GM04503 (cell line): Measurements from ENCODE around the gene ZFC3H1.

Source experiments
- DNase-seq: peaks from one replicate; pipeline ENCODE4 v3.0.0-alpha.2; 2012; ENCODE audit warnings: low read depth

The ZFC3H1 gene

DNA sequence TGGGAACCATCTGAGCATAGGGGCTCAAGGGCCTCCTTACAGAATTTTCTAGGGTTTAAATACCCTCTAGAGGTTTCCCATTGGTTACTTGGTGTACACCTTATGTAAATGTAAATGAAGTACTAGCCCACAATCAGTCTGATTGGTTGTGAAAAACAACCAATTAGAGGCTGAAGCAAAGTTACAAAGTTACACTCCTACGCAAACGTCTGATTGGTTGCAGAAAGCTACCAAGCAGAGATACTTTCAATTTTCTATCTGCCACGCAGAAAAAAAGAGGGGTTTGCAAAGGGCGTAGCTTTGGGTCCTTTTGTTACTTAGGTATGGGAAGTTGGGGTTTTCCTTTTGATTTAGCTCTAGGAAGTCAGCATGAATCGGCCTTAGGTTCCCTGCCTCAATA is 20.4 kb upstream of the ZFC3H1 start:
- DNase-seq, result no peak

DNA sequence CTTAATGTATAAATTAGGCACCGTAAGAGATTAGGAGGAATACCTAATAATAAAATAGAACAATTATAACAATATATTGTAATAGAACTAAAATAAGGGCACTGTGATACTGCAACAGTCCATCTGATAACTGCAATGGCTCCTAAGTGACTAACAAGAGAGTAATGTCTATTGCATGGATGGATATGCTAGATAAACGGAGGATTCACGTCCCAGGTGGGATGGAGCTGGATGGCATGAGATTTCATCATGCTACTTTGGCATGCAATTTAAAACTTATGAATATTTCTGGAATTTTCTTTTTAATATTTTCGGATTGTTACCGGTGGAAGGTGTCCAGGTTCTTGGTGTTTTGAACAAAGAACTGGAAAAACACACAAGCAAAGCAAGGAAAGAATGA is 20.0 kb upstream of the ZFC3H1 start:
- DNase-seq, result no peak

DNA sequence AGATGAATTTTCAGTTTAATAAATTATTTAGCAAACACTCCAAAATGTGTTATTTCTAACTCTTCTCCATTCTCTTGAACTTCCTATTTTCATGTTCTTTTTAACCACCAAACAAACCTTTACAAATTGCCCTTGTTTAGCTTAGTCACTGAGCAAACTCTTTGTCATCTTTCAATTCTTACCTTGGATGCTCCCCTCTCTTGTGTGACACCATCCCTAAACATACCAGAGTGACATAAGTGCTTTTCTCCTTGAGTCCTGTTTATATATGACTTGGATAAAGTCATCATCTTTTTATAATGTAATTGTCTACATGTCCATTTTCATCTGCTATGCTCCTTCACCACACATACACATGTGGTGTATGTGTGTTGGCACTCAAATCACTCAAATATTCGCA is 18.8 kb upstream of the ZFC3H1 start:
- no peak for DNase-seq

DNA sequence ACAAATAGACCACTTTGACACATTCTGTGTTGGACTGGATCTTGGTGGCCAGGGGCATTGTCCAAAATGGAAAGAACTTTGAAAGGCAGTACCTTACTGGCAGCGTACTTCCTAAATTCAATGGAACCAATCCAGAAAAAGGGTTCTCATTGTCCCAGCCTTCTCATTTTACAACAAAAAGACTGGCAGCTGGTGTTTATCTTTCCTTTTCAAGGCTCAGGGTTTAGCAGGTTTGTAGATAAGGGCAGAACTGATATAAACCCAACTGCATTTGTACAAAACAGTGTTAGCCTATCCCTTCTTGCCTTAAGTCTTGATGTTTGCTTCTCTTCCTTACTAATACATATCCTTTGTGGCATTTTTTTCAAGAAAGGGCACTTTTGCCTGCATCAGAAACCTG is 8.2 kb upstream of the ZFC3H1 start:
- DNase-seq, result no peak

DNA sequence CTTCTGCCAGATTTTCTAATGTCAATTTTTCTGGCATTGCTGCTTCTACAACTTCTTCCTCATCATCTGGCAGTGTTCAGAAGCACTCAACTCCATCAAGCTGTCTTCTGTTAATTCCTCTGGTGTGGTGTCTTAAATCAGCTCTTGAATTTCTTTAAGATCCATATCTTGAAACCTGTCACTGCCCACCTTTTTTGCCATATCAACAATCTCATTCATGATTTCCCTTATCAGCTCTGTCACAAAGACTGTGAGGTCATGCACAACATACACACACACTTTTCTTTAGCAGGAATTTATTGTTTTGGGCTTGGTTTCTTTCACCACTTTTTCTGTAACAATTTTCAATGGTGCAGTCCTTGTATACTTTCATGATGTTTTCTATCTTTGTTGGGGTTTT is 7.7 kb upstream of the ZFC3H1 start:
- no peak for DNase-seq

DNA sequence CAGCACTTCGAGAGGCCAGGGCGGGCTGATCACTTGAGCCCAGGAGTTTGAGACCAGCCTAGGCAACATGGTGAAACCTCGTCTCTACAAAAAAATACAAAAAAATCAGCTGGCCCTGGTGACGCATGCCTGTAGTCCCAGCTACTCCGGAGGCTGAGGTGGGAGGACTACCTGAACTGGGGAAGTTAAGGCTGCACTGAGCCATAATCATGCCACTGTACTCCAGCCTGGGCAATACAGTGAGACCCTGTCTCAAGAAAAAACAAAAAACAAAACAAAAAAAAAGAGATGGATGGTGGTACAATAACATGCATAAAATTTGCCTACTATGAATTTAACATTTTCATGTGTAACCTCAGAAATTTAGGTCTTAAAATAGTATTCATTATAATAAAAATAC is 2.6 kb upstream of the ZFC3H1 start:
- DNase-seq, result no peak

DNA sequence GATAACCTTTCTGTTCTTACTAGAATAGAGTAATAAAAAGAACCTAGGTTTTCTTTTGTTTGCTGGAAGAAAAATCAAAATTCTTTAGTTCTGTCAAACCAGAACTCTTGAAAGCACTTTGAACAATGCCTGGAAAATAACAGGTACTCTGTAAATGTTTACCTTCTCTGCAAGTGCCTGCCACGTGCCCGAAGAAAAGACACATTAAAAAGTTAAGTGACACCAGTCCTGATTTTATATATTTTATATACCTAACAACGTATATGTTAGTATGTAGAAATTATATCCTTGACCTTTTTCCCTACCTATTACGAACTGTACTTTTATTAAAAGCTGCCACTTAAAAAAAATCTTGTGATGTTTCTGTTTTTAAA is 1.4 kb upstream of the ZFC3H1 start:
- no peak for DNase-seq

DNA sequence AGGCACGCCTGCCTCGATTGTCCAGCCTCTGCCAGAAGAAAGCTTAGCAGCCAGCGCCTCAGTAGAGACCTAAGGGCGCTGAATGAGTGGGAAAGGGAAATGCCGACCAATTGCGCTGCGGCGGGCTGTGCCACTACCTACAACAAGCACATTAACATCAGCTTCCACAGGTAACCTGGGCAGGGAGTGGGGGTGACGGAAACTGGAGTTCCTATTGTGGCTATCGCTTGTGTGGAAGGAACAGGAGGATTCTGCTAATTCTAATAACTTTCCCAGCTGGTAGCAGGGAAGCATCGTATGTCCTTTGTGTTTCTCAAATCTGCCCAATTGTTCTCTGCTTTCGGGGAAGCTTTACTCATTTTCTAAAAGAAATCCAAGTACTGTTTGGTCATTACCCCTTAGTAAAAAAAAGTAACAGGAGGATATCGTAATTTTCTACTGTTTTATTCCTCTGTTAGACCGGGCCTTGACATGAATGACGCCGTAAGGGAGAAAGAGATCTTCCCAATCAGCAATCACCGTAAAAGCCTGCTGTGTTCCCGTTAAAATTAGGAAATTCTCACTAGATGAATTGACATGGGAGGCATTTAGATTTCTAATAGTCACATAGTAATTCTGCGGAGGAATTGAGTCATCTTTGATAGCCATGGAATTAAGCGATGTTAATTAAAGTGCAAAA is 902 bp upstream of the ZFC3H1 start:
- DNase-seq, result no peak

DNA sequence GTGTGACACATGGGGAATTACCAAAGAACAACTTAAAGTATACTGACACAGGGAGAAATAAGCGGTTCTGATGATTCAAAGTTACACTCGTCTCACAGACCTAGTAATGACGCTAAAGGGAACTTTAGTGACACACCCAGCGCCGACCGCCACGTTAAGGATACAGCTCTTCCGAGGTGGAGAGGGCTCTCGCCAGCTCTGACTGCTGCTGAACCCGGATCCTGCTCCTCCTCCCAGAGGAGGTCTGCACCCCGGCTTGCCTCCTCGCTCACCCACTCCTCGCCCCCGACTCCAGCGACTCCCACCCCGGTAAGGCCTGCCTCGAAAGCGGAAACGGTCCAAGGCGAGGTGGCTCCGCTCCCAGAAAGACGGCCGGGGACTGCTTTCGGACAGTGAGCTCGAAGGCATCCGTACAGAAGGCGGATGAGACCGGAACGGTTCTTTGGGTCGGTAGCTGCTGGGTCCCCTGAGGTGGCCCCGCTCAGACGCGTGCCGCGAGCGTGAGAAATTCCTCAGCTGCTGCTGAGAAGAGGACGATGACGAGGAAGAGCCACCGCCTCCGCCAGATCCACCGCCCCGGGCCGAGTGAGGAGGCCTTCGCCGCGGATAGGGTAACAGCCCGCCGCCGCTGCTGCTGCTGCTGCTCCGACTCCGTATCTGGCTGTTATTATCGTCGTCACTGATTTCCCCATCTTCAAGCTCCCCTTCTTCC is 643 bp downstream of the ZFC3H1 start:
- peak; percentile 18 for DNase-seq

DNA sequence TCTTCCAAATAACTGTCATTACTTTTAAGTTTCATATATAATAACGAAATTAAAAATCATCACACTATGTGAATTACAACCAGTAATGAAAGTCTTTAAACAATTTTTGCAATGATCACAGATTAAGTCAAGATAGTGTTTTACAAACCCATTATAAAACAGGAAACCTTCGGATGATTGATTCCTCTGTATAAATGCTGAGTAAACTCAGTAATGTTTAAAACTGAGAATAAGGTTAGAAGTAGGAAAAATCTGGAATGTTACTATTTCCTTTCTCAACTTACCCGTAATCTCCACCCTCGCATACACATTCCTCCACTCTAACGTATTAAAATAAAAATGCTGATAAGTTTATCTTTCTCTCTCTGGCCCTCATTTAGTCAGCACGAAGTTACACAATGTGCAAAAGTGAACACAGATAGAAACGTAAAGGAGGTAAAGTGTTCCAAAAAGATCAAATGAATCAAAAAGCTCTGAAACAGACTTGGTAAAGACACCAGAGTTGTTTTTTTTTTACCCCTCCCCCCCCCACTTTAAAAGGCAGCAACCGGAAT is 1.6 kb downstream of the ZFC3H1 start:
- peak; percentile 29 for DNase-seq

DNA sequence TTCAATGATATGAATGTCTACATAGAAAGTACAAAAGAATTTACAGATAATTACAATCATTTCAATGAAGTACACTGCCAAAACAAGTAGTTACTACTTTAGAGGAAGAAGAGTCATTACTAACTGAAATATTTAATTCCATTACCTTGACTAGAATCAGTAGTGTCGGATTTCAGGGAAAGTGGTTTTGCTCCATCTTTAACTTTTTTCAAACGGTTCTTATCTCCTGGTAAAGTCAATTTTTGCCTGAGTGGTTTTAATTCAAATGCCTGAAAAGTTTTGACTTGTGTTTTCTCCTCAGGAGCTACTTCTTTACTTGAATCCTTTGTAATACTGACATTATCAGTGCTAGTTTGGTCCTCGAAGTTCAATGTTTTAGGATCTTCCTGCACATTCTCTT is 6.9 kb downstream of the ZFC3H1 start:
- no peak for DNase-seq

DNA sequence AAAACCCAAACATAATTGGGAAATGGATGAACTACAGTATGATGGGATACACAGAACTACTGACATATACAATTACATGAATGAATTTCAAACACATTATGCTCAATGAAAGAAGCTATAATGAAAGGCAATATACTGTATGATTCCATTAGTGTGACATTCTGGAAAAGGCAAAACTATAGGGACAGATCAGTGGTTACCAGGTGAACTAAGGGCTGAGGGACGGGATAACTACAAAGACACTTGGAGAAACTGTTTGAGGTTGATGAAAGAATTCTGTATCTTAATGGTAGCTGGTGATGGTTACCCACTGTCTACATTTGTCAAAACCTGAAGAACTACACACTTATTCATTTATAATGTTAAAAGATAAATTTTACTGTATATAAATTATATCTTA is 7.7 kb downstream of the ZFC3H1 start:
- no peak for DNase-seq

DNA sequence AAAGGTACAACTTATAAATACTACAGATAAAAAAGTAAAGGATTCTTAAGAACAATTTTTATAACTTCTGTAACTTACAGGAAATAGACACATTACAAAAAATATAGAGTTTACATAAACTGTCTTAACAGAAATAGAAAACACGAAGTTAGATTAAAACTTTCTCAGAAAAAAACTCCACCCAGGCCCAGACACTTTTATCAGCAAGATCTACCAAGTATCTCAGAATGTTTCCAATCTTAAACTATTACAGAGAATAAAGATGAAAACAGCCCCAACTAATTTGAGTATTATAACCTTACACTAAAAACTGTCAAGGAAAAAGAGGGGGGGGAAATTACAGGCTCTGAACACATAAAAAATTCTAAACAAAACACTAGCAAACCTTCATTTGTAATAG is 8.2 kb downstream of the ZFC3H1 start:
- DNase-seq, result no peak

DNA sequence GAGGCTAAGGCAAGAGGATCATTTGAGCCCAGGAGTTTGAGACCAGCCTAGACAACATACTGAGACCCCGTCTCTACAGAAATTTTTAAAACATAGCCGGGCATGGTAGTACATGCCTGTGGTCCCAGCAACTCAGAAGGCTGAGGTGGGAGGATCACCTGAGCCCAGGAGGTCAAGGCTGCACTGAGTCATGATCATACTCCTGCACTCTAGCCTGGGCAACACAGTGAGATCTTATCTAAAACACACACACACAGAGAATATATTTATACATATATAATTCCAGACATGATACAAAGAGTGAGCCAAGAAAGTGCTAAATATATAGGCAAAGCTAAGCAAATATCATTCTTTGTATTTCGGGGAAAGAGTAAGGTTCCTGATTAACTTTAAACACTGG is 9.4 kb downstream of the ZFC3H1 start:
- no peak for DNase-seq

DNA sequence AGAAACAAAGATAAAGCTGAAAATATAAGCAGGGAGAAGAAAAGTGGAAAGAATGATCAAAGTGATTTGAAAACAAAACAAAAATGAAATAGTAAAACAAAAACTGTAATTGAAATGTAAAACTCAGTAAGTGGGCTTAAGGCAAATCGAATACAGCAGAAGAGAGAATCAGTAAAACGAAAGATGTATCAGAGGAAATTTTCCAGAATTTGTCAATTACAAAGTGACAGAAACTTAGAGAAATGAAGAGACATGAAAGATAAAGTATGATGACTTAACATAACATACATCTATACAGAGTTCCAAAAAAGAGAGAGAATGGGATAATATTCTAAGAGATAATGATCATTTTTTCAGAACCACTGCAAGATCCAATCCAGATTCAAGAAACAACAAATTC is 10.5 kb downstream of the ZFC3H1 start:
- no peak for DNase-seq

DNA sequence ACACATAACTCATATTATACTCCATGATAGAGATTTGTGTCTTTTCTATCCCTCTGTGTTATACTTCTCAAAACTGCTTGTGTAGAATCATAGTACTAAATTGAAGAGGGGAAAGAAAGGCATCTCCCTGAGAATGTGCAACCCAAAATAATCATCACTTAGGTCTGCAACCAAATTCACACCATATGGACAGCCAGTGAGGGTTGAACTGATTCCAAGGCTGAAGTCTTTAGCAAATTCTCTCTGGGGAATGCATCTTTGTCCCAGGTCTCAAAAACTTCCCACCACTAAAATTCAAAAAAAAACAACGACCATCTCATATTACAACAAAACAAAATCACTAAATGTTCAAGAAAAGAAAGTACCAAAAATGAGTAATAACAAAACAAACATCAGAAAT is 11.0 kb downstream of the ZFC3H1 start:
- peak; percentile 21 for DNase-seq

DNA sequence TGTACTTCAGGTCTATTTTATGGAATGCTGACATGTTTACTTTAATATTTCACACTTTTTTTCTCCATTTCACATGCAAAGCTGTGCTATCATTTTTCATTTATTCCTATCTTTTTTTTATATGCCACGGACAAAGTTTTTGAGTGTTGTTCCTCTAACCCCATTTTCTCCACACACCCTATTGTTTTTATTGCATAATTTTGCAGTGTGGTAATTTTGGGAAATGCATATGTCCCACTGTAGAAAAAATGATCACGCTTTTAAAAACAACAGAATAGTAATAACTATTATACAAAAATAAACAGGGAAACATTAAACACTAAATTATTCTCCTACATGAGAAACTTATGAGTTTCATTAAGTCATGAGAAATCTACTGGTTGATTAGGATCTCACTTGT is 14.2 kb downstream of the ZFC3H1 start:
- no peak for DNase-seq

DNA sequence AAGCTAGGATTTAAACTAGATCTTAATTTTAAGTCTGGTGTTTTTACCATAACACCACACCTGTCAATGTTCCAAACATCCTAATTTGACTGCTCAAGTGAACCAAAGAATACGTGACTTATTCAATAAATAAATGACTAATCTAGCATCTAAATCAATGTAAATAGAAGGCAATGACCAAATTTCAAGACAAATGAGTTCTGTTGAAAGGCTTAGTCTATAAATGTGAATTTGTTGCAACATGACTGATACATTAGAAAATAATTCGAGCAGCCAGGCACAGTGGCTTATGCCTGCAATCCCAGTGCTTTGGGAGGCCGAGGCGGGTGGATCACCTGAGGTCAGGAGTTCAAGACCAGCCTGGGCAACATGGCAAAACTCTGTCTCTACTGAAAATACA is 15.1 kb downstream of the ZFC3H1 start:
- DNase-seq, result no peak

DNA sequence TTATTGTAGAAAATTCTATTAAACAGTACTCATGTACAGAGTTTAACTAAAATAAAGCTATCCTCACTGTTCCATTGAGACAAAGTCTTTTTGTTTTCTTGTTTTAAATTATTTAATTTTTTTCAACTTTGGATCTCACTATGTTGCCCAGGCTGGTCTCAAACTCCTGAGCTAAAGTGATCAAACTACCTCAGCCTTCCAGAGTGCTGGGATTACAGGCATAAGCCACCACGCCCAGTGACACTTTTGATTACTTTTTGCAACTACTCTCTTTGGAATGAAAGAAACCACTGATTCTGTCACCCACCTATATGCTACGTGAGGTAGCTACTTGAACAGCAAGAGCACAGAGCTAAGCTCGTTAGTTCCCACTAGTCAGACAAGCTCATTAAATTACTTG is 17.1 kb downstream of the ZFC3H1 start:
- DNase-seq, result no peak

DNA sequence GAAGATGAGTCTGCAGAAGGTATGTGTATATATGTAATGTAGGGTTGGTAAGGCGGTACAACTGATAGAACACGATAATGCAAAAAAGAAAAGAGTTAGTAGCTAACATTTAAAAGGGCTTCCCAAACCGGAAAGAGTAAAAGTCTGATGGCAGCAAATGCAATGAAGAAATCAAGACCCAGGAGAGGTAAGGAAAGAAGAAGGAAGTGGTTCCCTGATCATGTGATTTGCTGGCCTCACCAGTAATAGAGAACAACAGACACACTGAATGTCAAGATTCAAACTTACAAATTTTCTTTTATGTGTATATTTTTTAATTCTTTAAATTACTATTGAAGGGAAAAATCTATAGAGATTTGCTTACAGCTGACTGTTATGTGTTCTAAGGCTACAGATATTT is 18.4 kb downstream of the ZFC3H1 start:
- DNase-seq, result no peak

DNA sequence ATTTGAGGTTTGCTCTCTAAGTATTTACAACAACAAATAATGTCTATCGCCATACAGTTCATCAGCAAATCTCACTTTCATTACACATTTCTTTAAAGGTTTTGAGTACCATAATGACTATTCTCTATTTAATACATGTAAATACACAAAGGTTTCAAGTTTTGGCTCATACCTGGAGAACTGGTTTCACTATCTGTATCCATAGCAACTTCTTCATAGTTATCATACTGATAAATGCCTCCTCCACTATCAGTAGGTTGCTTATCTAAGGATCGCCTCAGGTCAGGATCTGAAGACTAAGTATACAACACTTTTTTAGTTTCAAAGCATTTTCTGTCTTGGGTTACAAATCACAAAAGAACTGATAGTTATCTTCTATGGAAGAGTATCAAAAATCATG is 21.4 kb downstream of the ZFC3H1 start:
- no peak for DNase-seq

DNA sequence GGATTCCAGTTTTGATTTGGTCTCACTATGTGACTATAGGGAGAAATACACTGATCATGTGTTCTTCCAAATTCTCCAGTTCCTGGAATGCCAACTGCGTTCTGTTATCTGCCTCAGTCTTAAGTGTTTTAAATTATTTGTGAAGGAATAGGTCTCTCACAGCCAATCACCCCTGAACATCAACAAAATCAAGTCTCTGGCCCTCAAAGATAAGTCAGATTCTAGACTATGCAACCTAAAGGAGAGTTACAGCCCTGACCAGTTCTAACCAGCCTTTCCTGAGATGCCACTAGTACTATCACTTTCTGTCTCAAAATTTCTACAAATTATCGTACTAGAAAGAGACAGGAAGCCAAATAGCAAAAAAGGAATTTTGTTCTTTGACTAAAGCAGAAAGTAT is 22.3 kb downstream of the ZFC3H1 start:
- DNase-seq, result no peak

DNA sequence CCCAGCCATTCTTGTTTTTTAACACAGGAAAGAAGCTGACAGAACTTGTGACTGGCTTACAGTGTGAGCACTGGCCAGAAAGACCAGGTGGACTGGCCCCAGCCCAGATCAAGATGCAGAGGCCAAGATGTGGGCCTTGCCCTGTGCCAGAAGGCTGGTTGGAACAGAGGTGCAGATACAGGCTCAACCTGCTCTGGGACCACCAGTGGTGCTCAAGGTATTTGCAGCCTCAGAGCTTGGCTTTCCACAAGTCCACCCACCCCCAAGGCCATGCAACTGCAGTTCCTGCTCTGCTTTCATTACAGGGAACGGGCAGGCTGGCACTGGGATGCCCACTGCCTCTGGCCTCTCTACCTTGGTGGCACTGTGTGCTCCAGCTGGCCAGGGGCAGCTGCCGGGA is 23.3 kb downstream of the ZFC3H1 start:
- no peak for DNase-seq

DNA sequence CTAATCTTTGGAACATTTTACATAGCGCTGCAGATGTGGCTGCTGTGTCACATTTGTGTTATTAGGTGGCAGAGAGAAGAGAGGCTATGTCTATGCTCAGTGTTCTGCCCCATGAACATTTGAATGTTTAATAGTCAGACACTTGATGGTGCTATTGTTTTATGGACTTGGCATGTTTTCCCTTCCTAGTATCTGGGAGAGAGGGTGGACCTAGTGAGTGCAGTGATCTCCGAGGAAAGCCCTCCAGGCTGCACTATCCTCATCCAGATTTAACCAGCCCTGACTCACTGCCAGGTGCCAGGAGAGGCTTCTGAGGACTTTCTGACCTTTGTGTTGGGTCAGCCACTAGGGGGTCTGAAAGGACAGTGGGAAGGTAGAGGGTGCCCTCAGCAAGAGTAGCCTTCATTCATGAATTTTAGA is 24.3 kb downstream of the ZFC3H1 start:
- no peak for DNase-seq
